H1 (cell line): Measurements from ENCODE around the gene STX8. TPM values are rescaled to one million over a fixed set of nuclear protein-coding genes. Genes with fewer than 3 reads are reported as not detected.

Experiments
- CTCF ChIA-PET: fragments of 300-600 bp; sonication (Branson Sonifier 250); formaldehyde crosslinking; loops from one replicate; lab custom pipeline; 2021; ENCODE audit not compliant: partially characterized antibody; lab: Charles Lee
- POLR2A ChIA-PET: fragments of 300-600 bp; sonication (Branson Sonifier 250); formaldehyde crosslinking; loops from one replicate; lab custom pipeline; 2021; ENCODE audit warnings: inconsistent platforms; ENCODE audit not compliant: partially characterized antibody; lab: Charles Lee
- DNase-seq, 2 experiments: peaks; one replicate each; pipeline versions ENCODE4 v3.0.0 to v3.0.0-alpha.2; 2010 to 2022; ENCODE audit warnings: low spot score in 2 of 2, low read depth in 1 of 2, mixed read lengths in 1 of 2
- FAIRE-seq: peaks from 2 replicates; lab custom pipeline; 2011; peaks lifted over from hg19 to GRCh38; lab: Jason Lieb, UNC
- H2AFZ ChIP-seq: 2 replicates; pipeline ENCODE4 v1.8.1; 2012; ENCODE audit warnings: low read length, inconsistent platforms
- H2AK5ac ChIP-seq: 2 replicates; pipeline ENCODE4 v1.6.1; 2013; ENCODE audit warnings: low read depth, low read length
- H2BK120ac ChIP-seq: replicated peaks from 2 replicates; pipeline ENCODE3; 2013; ENCODE audit warnings: low read depth, low read length, inconsistent platforms
- H2BK12ac ChIP-seq: 2 replicates; pipeline ENCODE4 v1.6.1; 2013; ENCODE audit warnings: low read depth, low read length
- H2BK15ac ChIP-seq: 2 replicates; pipeline ENCODE4 v1.6.1; 2013; ENCODE audit warnings: low read length
- H2BK20ac ChIP-seq: 2 replicates; pipeline ENCODE4 v1.6.1; 2013; ENCODE audit warnings: low read length
- H2BK5ac ChIP-seq: 2 replicates; pipeline ENCODE4 v1.6.1; 2013; ENCODE audit warnings: low read depth, low read length
- H3K14ac ChIP-seq: 2 replicates; pipeline ENCODE4 v1.6.1; 2013; ENCODE audit warnings: inconsistent platforms; ENCODE audit not compliant: insufficient read length
- H3K18ac ChIP-seq: 2 replicates; pipeline ENCODE4 v1.6.1; 2013; ENCODE audit warnings: low read length; ENCODE audit errors: extremely low read depth
- H3K23ac ChIP-seq: 2 replicates; pipeline ENCODE4 v1.6.1; 2013; ENCODE audit warnings: inconsistent platforms; ENCODE audit not compliant: insufficient read length
- H3K23me2 ChIP-seq: 2 replicates; pipeline ENCODE4 v1.6.1; 2013; ENCODE audit warnings: low read depth, low read length
- H3K27ac ChIP-seq: 2 replicates; pipeline ENCODE4 v1.6.1; 2011; ENCODE audit warnings: low read depth, low read length, inconsistent platforms
- H3K27me3 ChIP-seq, 4 experiments: replicated peaks in 1 of 4; 1 replicate in 1 of 4; 2 replicates in 3 of 4; pipeline versions ENCODE4 v1.6.1 to v1.8.1; 2011 to 2013; ENCODE audit warnings: low read length in 3 of 4, mild to moderate bottlenecking in 3 of 4, inconsistent platforms in 2 of 4, mixed read lengths in 2 of 4, moderate library complexity in 1 of 4; ENCODE audit not compliant: control insufficient read depth in 3 of 4, insufficient read depth in 3 of 4; ENCODE audit errors: extremely low read depth in 1 of 4
- H3K36me3 ChIP-seq, 4 experiments: 2 replicates each; pipeline versions ENCODE4 v1.6.1 to v1.8.1; 2011 to 2013; ENCODE audit warnings: mild to moderate bottlenecking in 4 of 4, low read length in 3 of 4, moderate library complexity in 2 of 4, control low read depth in 1 of 4, inconsistent platforms in 1 of 4; ENCODE audit not compliant: insufficient read depth in 4 of 4, control insufficient read depth in 2 of 4
- H3K4ac ChIP-seq: replicated peaks from 2 replicates; pipeline ENCODE3; 2013; ENCODE audit warnings: low read length, low read depth, mixed read lengths, inconsistent platforms; ENCODE audit not compliant: insufficient read length
- H3K4me1 ChIP-seq, 4 experiments: replicated peaks in 1 of 4; 1 replicate in 1 of 4; 2 replicates in 3 of 4; pipeline versions ENCODE4 v1.6.1 to v1.8.1; 2011 to 2013; ENCODE audit warnings: low read length in 3 of 4, inconsistent platforms in 2 of 4, mixed read lengths in 1 of 4; ENCODE audit not compliant: insufficient read depth in 4 of 4, control insufficient read depth in 3 of 4
- H3K4me2 ChIP-seq, 2 experiments: 2 replicates each; pipeline versions ENCODE4 v1.6.1 to v1.8.1; 2011 to 2013; ENCODE audit warnings: low read depth in 2 of 2, low read length in 2 of 2, control low read depth in 1 of 2, inconsistent platforms in 1 of 2, mild to moderate bottlenecking in 1 of 2; ENCODE audit not compliant: insufficient read depth in 1 of 2
- H3K4me3 ChIP-seq, 4 experiments: fragments of 200-600, 300-600 bp in 1 of 4; sonication (generic), shearing (Covaris generic), sonication (Bioruptor Twin) in 1 of 4; 2 replicates each; pipeline versions ENCODE4 v1.5.1 to v1.8.1; 2011 to 2016; ENCODE audit warnings: low read length in 4 of 4, low read depth in 3 of 4, control low read depth in 2 of 4, inconsistent platforms in 2 of 4, mild to moderate bottlenecking in 2 of 4, mixed read lengths in 1 of 4, moderate library complexity in 1 of 4; ENCODE audit not compliant: insufficient read depth in 2 of 4; ENCODE audit errors: extremely low read depth in 1 of 4
- H3K56ac ChIP-seq: replicated peaks from 2 replicates; pipeline ENCODE3; 2013; ENCODE audit warnings: low read depth, mild to moderate bottlenecking, mixed read lengths, low read length, inconsistent platforms; ENCODE audit not compliant: insufficient read length
- H3K79me1 ChIP-seq: 2 replicates; pipeline ENCODE4 v1.6.1; 2013; ENCODE audit warnings: low read depth, low read length, control low read depth
- H3K79me2 ChIP-seq, 2 experiments: 2 replicates each; pipeline versions ENCODE4 v1.6.1 to v1.8.1; 2012 to 2013; ENCODE audit warnings: low read length in 2 of 2, mild to moderate bottlenecking in 2 of 2, inconsistent platforms in 1 of 2; ENCODE audit not compliant: insufficient read depth in 2 of 2, control insufficient read depth in 1 of 2
- H3K9ac ChIP-seq, 4 experiments: replicated peaks in 1 of 4; 1 replicate in 1 of 4; 2 replicates in 3 of 4; pipeline versions ENCODE4 v1.6.1 to v1.8.1; 2011 to 2013; ENCODE audit warnings: low read depth in 3 of 4, low read length in 3 of 4, control low read depth in 2 of 4, mild to moderate bottlenecking in 2 of 4, moderate library complexity in 2 of 4, inconsistent platforms in 1 of 4; ENCODE audit errors: extremely low read depth in 1 of 4
- H3K9me3 ChIP-seq, 2 experiments: 2 replicates each; pipeline versions ENCODE4 v1.6.1 to v1.8.1; 2012 to 2013; ENCODE audit warnings: mild to moderate bottlenecking in 2 of 2, moderate library complexity in 2 of 2, control low read depth in 1 of 2, inconsistent platforms in 1 of 2, low read depth in 1 of 2, low read length in 1 of 2, mixed read lengths in 1 of 2; ENCODE audit not compliant: insufficient read depth in 2 of 2
- H4K20me1 ChIP-seq, 2 experiments: replicated peaks in 1 of 2; 2 replicates each; pipeline versions ENCODE3 to v1.8.1; 2011 to 2013; ENCODE audit warnings: inconsistent platforms in 2 of 2, low read length in 2 of 2, mild to moderate bottlenecking in 1 of 2; ENCODE audit not compliant: insufficient read depth in 2 of 2, control insufficient read depth in 1 of 2
- H4K5ac ChIP-seq: 2 replicates; pipeline ENCODE4 v1.6.1; 2013; ENCODE audit warnings: low read length, low read depth, mixed read lengths, inconsistent platforms; ENCODE audit not compliant: insufficient read length
- H4K8ac ChIP-seq: 2 replicates; pipeline ENCODE4 v1.8.0; 2013; ENCODE audit warnings: mild to moderate bottlenecking, moderate library complexity, low read length, inconsistent platforms; ENCODE audit not compliant: insufficient read depth; ENCODE audit errors: extremely low read depth
- H4K91ac ChIP-seq: replicated peaks from 2 replicates; pipeline ENCODE3; 2013; ENCODE audit warnings: low read length, mixed read lengths, inconsistent platforms; ENCODE audit not compliant: insufficient read length
- CHD2 ChIP-seq: IDR thresholded peaks from 2 replicates; pipeline ENCODE4 v1.6.1; 2012; ENCODE audit warnings: low read length, improper control_type of control experiment
- WGBS, 2 experiments: shearing (Covaris generic) in 1 of 2; methylation state at CpG; one replicate each; pipeline versions ENCODE4 v1.1.6 to v1.1.7; 2013 to 2015; ENCODE audit warnings: low lambda C conversion rate in 2 of 2, mixed read lengths in 2 of 2, inconsistent platforms in 1 of 2, low coverage in 1 of 2, missing lambda C conversion rate in 1 of 2; ENCODE audit not compliant: insufficient replicate concordance in 2 of 2, insufficient coverage in 1 of 2, insufficient read length in 1 of 2; ENCODE audit errors: extremely low coverage in 1 of 2, missing lambda C conversion rate in 1 of 2; 5-methylcytosine and 5-hydroxymethylcytosine counted together
- polyA plus RNA-seq, 7 experiments: library from polyadenylated mRNA; depleted of rRNA in 3 of 7; stranded (reverse) in 5 of 7; unstranded in 2 of 7; fragments of >200 nt in 5 of 7; fragments of 200-250 nt in 2 of 7; gene quantifications; 1 replicate in 5 of 7; 2 replicates in 1 of 7; 4 replicates in 1 of 7; pipeline versions ENCODE4 v1.2.1 to v1.2.3, GENCODE V29; 2011 to 2013; ENCODE audit warnings: missing spikeins in 2 of 7, mixed read lengths in 2 of 7
- total RNA-seq: library from RNA; stranded (reverse); fragmentation: NEBNext Ultra II Directional; extraction: Animal tissue kit (Norgen Biotek cat#: 25700); gene quantifications from 2 replicates; pipeline ENCODE4 v1.2.1, GENCODE V29; 2021

The STX8 gene
- total and polyA plus RNA-seq, 2 of the 8 experiments (the other 6 are each of a cell fraction or from before 2014, with no cell fraction given): 22.8 to 42.5 TPM

GRCh38 chr17:9228408-9229159, 347.0 kb downstream of the STX8 start:
- no peak overlapping the region for H3K27ac ChIP-seq
- FAIRE-seq: no peak
- no peak for TF ChIP-seq CHD2

More at GRCh38 chr17:9228408-9229159, 347.0 kb downstream of the STX8 start:
- Histone ChIP-seq H3K27me3 (peaks cover 0 to 2% (median 0%) of the 10 kb centered on the region in 4 experiments; a peak in 2 of 7 replicates), H3K14ac (no peak overlapping the region), H3K4ac (peak overlapping the region; percentile 93), H2BK5ac (no peak overlapping the region), H3K4me1 (peaks cover 0 to 15% (median 7%) of the 10 kb centered on the region in 4 experiments; a peak in 6 of 7 replicates), H2AFZ (no peak overlapping the region), H4K5ac (no peak overlapping the region), H3K79me1 (no peaks in the 10 kb centered on the region), H2BK15ac (peak overlapping the region; percentile 8), H3K4me2 (no peak overlapping the region), H4K20me1 (peaks cover 0 to 17% of the 10 kb centered on the region in 2 experiments), H4K91ac (peak overlapping the region; percentile 37), H3K9ac (peak overlapping the region in 1 of 4 experiments; percentile 28; a peak in 1 of 7 replicates), H2BK12ac (peak overlapping the region; percentile 62; the same call in 1 of the 2 replicates), H3K56ac (no peak overlapping the region), H3K23me2 (peaks cover 12% of the 10 kb centered on the region), H2AK5ac (peak overlapping the region; percentile 94), H3K79me2 (no peaks in the 10 kb centered on the region), H3K9me3 (no peaks in the 10 kb centered on the region), H4K8ac (peak overlapping the region; percentile 22), H2BK20ac (0 out of 2 replicates have a peak overlapping the region, but pooled peaks have one; percentile 66), H3K4me3 (no peak overlapping the region), H3K36me3 (peaks cover 0 to 6% (median 0%) of the 10 kb centered on the region in 4 experiments; a peak in 1 of 8 replicates), H2BK120ac (no peak overlapping the region), H3K23ac (no peak overlapping the region), H3K18ac (no peak overlapping the region)
- ChIA-PET CTCF (interaction anchor here (0.8 to 1.1 kb wide), 4 partner anchors 8 to 66 kb away, joined by 3 to 4 read pairs (median 3); no protein-coding TSS in a partner anchor), POLR2A (no interaction called here)
- WGBS, 2 experiments: 90% methylated on average over 16 of the region's 16 CpGs; no CpG with 5 or more reads in 1 of the 2 experiments
- DNase-seq: no peak
